ENCODE data around the gene DHRS3.
"Not testable (repeated sequence)": the region's sequence is repeated elsewhere in the genome, so short reads cannot be mapped to it uniquely, and the experiment has no call there.

Gene DHRS3

GRCh38 chr1:12530462-12531178 is 87.4 kb downstream of the DHRS3 start:
- CTCF ChIA-PET: no interaction called here

DNA sequence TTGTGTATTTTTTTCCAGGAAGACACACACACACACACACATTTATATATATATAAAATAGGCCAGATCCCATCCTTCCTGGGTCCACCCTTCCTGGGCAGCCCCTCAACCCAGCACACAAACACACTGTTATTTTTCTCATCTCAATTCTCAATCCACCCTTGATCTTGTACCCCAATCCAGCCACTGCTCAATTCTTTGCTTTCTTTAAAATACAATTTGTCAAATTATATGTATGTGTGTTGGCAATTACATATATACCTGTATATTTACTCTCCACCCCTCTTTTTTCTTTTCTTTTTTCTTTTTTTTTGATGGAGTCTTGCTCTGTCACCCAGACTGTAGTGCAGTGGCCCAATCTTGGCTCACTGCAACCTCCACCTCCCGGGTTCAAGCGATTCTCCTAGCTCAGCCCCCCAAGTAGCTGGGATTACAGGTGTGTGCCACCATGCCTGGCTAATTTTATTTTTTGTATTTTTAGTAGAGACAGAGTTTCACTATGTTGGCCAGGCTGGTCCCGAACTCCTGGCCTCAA is 88.3 kb downstream of the DHRS3 start:
- CTCF ChIA-PET: interaction anchor here (0.8 kb wide), 1 partner anchor 9 kb away, joined by 4 read pairs; no protein-coding TSS in a partner anchor
- TF ChIP-seq CTCF (IDR thresholded peaks at IDR 0.05; ENCODE audit: control extremely low read depth, extremely low read depth, low read depth, missing control alignments): no peak
- POLR2A ChIA-PET: no interaction called here

More at GRCh38 chr1:12530462-12531178, 87.4 kb downstream of the DHRS3 start:
- POLR2A ChIA-PET: no interaction called here
- no peak for DNase-seq (ENCODE audit: extremely low spot score)
- TF ChIP-seq CTCF (IDR thresholded peaks at IDR 0.05; ENCODE audit: control extremely low read depth, extremely low read depth, low read depth, missing control alignments): no peak

GRCh38 chr1:12528021-12528852 is 89.8 kb downstream of the DHRS3 start:
- ChIA-PET POLR2A (no interaction called here), CTCF (no interaction called here)
- no peak for TF ChIP-seq CTCF (IDR thresholded peaks at IDR 0.05; ENCODE audit: control extremely low read depth, extremely low read depth, low read depth, missing control alignments)
- no peak for DNase-seq (ENCODE audit: extremely low spot score)

More for the DNA sequence above, 88.3 kb downstream of the DHRS3 start:
- no peak for DNase-seq (ENCODE audit: extremely low spot score)

- POLR2A ChIA-PET: no interaction called here
- CTCF ChIA-PET: no interaction called here
- TF ChIP-seq CTCF (IDR thresholded peaks at IDR 0.05; ENCODE audit: control extremely low read depth, extremely low read depth, low read depth, missing control alignments): no peak
- no peak for DNase-seq (ENCODE audit: extremely low spot score)
Observed at GRCh38 chr1:12527564-12527963, 90.4 kb downstream of the DHRS3 start.

DNA sequence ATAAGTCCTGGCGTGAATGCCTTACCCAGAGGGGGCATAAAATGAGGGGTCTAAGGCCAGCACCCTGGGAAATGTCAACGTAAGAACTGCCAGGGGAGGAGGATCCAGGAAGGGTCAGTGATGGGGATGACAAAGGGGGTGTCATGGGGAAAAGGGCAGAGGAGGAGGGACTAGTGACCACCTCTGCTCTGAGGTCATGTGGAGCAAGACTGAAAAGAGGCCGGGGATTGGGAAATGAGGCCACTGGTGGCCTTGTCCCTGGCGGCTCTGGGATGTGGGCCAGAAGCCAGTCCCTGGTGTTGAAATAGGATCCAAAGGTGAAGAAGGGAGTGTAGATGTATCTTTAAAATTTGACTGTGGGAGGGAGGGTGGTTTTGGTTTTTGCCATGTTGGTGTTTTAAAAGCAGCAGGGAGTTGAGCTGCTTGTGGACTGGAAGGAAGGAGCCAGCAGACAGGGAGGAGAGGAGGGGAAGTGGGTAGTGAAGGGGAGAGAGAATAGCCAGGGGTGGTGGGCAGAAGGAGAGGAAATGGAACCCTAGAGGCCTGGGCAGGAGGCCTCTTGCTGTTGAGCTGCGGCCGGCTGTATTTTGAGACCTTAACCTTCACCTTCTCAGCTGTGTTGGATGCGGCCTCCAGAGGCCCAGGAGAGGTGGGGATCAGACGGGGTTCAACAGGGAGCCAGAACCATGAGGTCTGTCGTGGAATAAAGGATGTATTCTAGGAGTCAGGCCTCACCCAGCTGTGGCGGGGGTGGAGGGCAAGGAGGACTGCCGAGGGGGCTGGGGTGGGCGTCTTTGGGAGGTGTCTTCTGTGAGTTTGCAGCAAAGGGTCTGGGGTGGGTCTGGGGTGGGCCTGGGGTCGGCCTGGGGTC is 92.5 kb downstream of the DHRS3 start:
- TF ChIP-seq CTCF (IDR thresholded peaks at IDR 0.05; ENCODE audit: control extremely low read depth, extremely low read depth, low read depth, missing control alignments): no peak
- no peak for DNase-seq (ENCODE audit: extremely low spot score)
- POLR2A ChIA-PET: no interaction called here
- CTCF ChIA-PET: no interaction called here

- DNase-seq (ENCODE audit: extremely low spot score): no peak
- ChIA-PET CTCF (no interaction called here), POLR2A (no interaction called here)
- no peak for TF ChIP-seq CTCF (IDR thresholded peaks at IDR 0.05; ENCODE audit: control extremely low read depth, extremely low read depth, low read depth, missing control alignments)
Observed at GRCh38 chr1:12524266-12524665, 93.7 kb downstream of the DHRS3 start.

DNA sequence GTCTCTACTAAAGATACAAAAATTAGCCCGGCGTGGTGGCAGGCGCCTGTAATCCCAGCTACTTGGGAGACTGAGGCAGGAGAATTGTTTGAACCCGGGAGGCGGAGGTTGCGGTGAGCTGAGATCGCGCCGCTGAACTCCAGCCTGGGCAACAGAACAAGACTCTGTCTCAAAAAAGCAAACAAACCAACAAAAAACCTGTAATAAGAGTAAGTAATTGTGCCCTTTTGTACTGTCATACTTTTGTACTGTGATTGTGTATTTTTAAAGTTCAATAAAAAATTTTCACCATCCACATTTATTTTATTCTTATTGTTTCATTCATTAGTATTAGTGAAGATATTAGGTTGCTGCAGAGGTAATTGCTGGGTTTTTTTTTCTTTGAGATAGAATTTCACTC is 95.2 kb downstream of the DHRS3 start:
- CTCF ChIA-PET; DNase-seq (ENCODE audit: extremely low spot score); POLR2A ChIA-PET: not testable (repeated sequence)

Data from GM10248 (cell line).